Bronchial epithelial cell (primary cell): ENCODE results near the gene FAM89B. TPM values are rescaled to one million over a fixed set of nuclear protein-coding genes. Genes with fewer than 3 reads are reported as not detected.
A peak's percentile ranks its signal among the peaks of the same experiment; 100 is the strongest.

Experiments
- DNase-seq: peaks from one replicate; pipeline ENCODE4 v3.0.0-alpha.2; 2010; ENCODE audit warnings: low read depth
- FAIRE-seq: peaks from 2 replicates; lab custom pipeline; 2011; peaks lifted over from hg19 to GRCh38; lab: Jason Lieb, UNC
- H3K27me3 ChIP-seq: 2 replicates; pipeline ENCODE4 v1.5.1; 2011; ENCODE audit warnings: low read length; ENCODE audit not compliant: control insufficient read depth, insufficient read depth
- H3K36me3 ChIP-seq: 2 replicates; pipeline ENCODE4 v1.5.1; 2011; ENCODE audit warnings: low read length; ENCODE audit not compliant: control insufficient read depth, insufficient read depth
- H3K4me3 ChIP-seq: 2 replicates; pipeline ENCODE4 v1.5.1; 2011; ENCODE audit warnings: mild to moderate bottlenecking, low read depth, low read length, control low read depth
- CTCF ChIP-seq: IDR thresholded peaks from 2 replicates; pipeline ENCODE4 v1.5.1; 2011; ENCODE audit warnings: mild to moderate bottlenecking, moderate library complexity, low read length, control low read depth, inconsistent platforms; ENCODE audit not compliant: insufficient read depth, severe bottlenecking
- total RNA-seq: library from RNA; depleted of rRNA; stranded (reverse); fragments of >200 nt; gene quantifications from 2 replicates; pipeline ENCODE4 v1.2.1, GENCODE V29; 2014

The FAM89B gene
- total RNA-seq, 1 donor from 2014 or later, result 10.8 TPM

GRCh38 chr11:65525546-65526480 lies 46.5 kb upstream of the FAM89B start:
- peak overlapping the region; percentile 95 for H3K4me3 ChIP-seq
- DNase-seq, result no peak
- FAIRE-seq, result no peak
- H3K36me3 ChIP-seq, result peaks cover 23% of the 10 kb centered on the region
- H3K27me3 ChIP-seq, result no peaks in the 10 kb centered on the region
- TF ChIP-seq CTCF, result no peak

GRCh38 chr11:65526744-65527143 lies 45.6 kb upstream of the FAM89B start:
- H3K36me3 ChIP-seq, result peaks cover 32% of the 10 kb centered on the region

GRCh38 chr11:65528819-65529350 lies 43.5 kb upstream of the FAM89B start:
- peak; percentile 23 for FAIRE-seq
- TF ChIP-seq CTCF, result no peak
- no peak for DNase-seq
- H3K27me3 ChIP-seq, result no peaks in the 10 kb centered on the region
- peaks cover 39% of the 10 kb centered on the region for H3K36me3 ChIP-seq
- no peak overlapping the region for H3K4me3 ChIP-seq

More at GRCh38 chr11:65526744-65527143, 45.6 kb upstream of the FAM89B start:
- no peak for TF ChIP-seq CTCF
- no peaks in the 10 kb centered on the region for H3K27me3 ChIP-seq
- DNase-seq (no peak), FAIRE-seq (no peak)
- no peak overlapping the region for H3K4me3 ChIP-seq

- no peak for DNase-seq
- peaks cover 39% of the 10 kb centered on the region for H3K36me3 ChIP-seq
- FAIRE-seq, result peak; percentile 18
- H3K27me3 ChIP-seq, result no peaks in the 10 kb centered on the region
- H3K4me3 ChIP-seq, result no peak overlapping the region
- no peak for TF ChIP-seq CTCF
Observed at GRCh38 chr11:65529475-65530156, 42.7 kb upstream of the FAM89B start.

GRCh38 chr11:65530157-65530496 lies 42.2 kb upstream of the FAM89B start:
- no peak overlapping the region for H3K4me3 ChIP-seq
- FAIRE-seq, result peak; percentile 76
- DNase-seq, result no peak
- H3K36me3 ChIP-seq, result peaks cover 39% of the 10 kb centered on the region
- H3K27me3 ChIP-seq, result no peaks in the 10 kb centered on the region
- peak; percentile 34 for TF ChIP-seq CTCF
